ENCODE data around the gene SELENOI. TPM values are rescaled to one million over a fixed set of nuclear protein-coding genes. Genes with fewer than 3 reads are reported as not detected.

The SELENOI gene
- total and polyA plus RNA-seq, 4 donors, result 3.2 to 36.6 (median 17.0) TPM

DNA sequence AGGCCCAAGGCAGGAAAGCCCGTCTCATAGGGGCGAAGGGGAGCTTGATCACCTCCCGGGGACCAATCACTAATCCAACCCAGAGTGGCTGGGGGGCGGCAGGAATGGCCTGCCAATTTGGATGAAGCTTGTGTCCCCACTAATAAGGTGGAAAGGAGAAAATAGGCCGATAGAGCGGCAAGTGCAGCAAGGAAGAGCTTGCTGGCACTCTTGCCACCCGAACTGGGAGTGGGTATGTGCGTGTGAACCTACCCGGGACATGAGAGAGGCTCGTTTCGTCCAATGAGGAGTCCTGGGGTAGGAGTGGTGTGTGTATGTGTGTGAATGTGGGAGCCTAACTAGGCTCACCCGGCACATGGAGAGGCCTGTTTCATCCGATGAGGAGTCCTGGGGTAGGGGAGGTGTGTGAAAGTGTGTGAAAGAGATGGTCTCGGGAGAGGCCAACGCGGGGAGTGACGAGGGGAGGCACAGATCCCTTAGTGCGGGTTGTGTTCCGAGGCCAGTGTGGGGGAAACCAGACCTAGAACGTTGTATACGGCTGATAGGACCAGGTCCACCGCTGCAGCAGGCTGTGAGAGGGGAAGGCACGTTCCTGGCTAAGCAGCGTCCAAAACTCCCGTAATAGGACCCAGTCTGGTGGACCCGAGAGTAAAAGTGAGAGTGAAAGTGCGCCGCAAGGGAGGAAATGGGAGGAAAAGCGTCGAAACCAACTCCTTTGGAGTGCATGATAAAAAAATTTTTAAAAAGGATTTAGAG is 47.1 kb upstream of the SELENOI start:
- H3K9ac ChIP-seq (ENCODE audit: insufficient read depth in 1 of 2, low read length in 2 of 2), result peak overlapping the region; percentile 48 to 93
- 3 to 6% methylated on average over 30 of the region's 30 CpGs for WGBS, 2 donors
- H3K4me1 ChIP-seq (ENCODE audit: control insufficient read depth in 5 of 5, insufficient read depth in 5 of 5, low read length in 5 of 5), result peaks cover 0 to 26% (median 2%) of the 10 kb centered on the region in 5 donors
- DNase-seq (peak; percentile 51 to 77 (median 67)), ATAC-seq (ENCODE audit: insufficient read depth, low FRiP score) (peak; percentile 61)
- TF ChIP-seq, protein P1, sequence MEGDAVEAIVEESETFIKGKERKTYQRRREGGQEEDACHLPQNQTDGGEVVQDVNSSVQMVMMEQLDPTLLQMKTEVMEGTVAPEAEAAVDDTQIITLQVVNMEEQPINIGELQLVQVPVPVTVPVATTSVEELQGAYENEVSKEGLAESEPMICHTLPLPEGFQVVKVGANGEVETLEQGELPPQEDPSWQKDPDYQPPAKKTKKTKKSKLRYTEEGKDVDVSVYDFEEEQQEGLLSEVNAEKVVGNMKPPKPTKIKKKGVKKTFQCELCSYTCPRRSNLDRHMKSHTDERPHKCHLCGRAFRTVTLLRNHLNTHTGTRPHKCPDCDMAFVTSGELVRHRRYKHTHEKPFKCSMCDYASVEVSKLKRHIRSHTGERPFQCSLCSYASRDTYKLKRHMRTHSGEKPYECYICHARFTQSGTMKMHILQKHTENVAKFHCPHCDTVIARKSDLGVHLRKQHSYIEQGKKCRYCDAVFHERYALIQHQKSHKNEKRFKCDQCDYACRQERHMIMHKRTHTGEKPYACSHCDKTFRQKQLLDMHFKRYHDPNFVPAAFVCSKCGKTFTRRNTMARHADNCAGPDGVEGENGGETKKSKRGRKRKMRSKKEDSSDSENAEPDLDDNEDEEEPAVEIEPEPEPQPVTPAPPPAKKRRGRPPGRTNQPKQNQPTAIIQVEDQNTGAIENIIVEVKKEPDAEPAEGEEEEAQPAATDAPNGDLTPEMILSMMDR (IDR thresholded peaks at IDR 0.05; ENCODE audit: control extremely low read depth, extremely low read depth), result no peak
- no peaks in the 10 kb centered on the region for H3K9me3 ChIP-seq (ENCODE audit: control insufficient read depth in 4 of 4, insufficient read depth in 3 of 4, low read length in 3 of 4)
- H3K27me3 ChIP-seq (ENCODE audit: control insufficient read depth in 3 of 3, insufficient read depth in 3 of 3, low read length in 2 of 3), result no peaks in the 10 kb centered on the region
- H3K27ac ChIP-seq (ENCODE audit: low read depth in 1 of 2, low read length in 1 of 2), result peak overlapping the region in 1 of 2 donors; percentile 90
- peak overlapping the region; percentile 16 for H3K4me3 ChIP-seq
- H3K36me3 ChIP-seq (ENCODE audit: control insufficient read depth in 4 of 4, insufficient read depth in 4 of 4, low read length in 4 of 4), result no peaks in the 10 kb centered on the region

DNA sequence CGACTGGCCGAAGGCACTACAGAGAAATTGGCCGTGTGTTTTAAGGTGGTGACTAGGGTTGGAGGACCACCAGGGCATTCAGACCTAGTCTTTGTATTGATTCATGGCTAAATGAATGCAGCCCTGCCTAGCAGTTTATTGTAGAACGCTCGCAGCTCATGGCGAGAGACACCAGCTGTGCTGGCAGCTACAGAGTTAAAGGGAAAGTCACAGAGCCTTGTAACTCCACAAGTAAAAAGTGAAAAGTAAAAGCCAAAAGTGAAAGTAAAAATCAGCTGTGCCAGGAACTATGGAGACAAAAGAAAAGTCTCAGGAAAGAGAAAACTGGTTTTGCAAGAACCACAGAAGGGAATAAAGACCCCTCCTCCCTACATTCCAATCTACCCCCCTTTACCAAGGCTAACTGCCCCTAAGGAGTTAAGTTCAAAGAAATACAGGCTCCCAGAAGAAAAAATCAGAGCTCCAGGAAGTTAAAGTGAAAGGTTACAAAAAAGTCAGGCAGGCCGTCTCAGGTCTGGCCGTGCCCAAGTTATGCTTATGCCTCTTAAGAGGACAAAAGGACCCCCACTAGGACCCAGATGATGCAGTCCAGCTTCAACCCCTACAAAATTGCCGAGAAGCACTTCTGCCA is 46.4 kb upstream of the SELENOI start:
- Histone ChIP-seq H3K36me3 (ENCODE audit: control insufficient read depth in 4 of 4, insufficient read depth in 4 of 4, low read length in 4 of 4) (no peaks in the 10 kb centered on the region), H3K4me1 (ENCODE audit: control insufficient read depth in 5 of 5, insufficient read depth in 5 of 5, low read length in 5 of 5) (peaks cover 0 to 26% (median 2%) of the 10 kb centered on the region in 5 donors), H3K4me3 (peak overlapping the region; percentile 16), H3K27me3 (ENCODE audit: control insufficient read depth in 3 of 3, insufficient read depth in 3 of 3, low read length in 2 of 3) (no peaks in the 10 kb centered on the region), H3K9me3 (ENCODE audit: control insufficient read depth in 4 of 4, insufficient read depth in 3 of 4, low read length in 3 of 4) (no peaks in the 10 kb centered on the region), H3K9ac (ENCODE audit: insufficient read depth in 1 of 2, low read length in 2 of 2) (peak overlapping the region; percentile 41 to 93), H3K27ac (ENCODE audit: low read depth in 1 of 2, low read length in 1 of 2) (peak overlapping the region; percentile 9 to 90)
- ATAC-seq (ENCODE audit: insufficient read depth, low FRiP score), result peak; percentile 62
- DNase-seq, result peak; percentile 75 to 94 (median 92)
- TF ChIP-seq, protein P1 (IDR thresholded peaks at IDR 0.05; ENCODE audit: control extremely low read depth, extremely low read depth), result no peak
- WGBS, 2 donors, result 0 to 1% methylated on average over 9 of the region's 9 CpGs

DNA sequence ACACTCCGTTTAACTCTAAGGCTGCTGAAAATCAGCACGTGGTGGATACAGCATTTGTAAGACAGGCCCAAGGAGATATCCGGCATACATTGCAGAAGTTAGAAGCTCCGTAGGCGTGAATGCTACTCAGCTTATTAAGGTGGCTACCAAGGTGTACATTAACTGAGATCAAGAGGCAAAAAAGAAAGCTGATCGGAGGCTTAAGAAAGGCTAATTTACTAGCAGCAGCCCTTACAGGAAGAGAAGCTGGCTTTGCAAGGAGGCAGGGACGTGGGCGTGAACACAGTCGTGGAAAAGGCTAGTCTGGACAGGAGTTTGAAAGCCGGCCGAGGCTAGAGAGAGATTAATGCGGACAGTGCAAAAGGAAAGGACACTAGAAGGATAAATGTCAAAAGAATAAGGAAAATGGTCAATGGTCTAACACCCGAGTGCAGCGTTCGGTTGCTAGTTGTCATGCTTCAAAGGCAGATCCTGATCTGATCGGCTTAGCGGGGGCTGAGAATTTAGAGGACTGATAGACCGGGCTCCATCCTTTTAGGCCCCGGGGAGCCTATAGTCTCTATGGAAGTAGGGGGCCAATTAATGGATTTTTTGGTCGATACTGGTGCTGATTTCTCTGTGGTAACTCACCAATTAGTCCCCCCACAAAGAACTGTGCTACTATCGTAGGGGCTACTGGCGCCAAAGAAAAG is 45.6 kb upstream of the SELENOI start:
- Histone ChIP-seq H3K9me3 (ENCODE audit: control insufficient read depth in 4 of 4, insufficient read depth in 3 of 4, low read length in 3 of 4) (no peaks in the 10 kb centered on the region), H3K9ac (ENCODE audit: insufficient read depth in 1 of 2, low read length in 2 of 2) (peak overlapping the region in 1 of 2 donors; percentile 93), H3K36me3 (ENCODE audit: control insufficient read depth in 4 of 4, insufficient read depth in 4 of 4, low read length in 4 of 4) (no peaks in the 10 kb centered on the region), H3K4me1 (ENCODE audit: control insufficient read depth in 5 of 5, insufficient read depth in 5 of 5, low read length in 5 of 5) (peaks cover 0 to 26% (median 2%) of the 10 kb centered on the region in 5 donors), H3K27ac (ENCODE audit: low read depth in 1 of 2, low read length in 1 of 2) (peak overlapping the region in 1 of 2 donors; percentile 84), H3K4me3 (no peak overlapping the region), H3K27me3 (ENCODE audit: control insufficient read depth in 3 of 3, insufficient read depth in 3 of 3, low read length in 2 of 3) (no peaks in the 10 kb centered on the region)
- ATAC-seq (ENCODE audit: insufficient read depth, low FRiP score), result peak; percentile 35
- TF ChIP-seq, protein P1 (IDR thresholded peaks at IDR 0.05; ENCODE audit: control extremely low read depth, extremely low read depth), result no peak
- peak in 2 of 3 donors; percentile 34 to 57 for DNase-seq
- WGBS, 2 donors, result 42 to 51% methylated on average over 22 of the region's 22 CpGs

Data from lung (tissue), 12 donors.